HCT116 (cell line): ENCODE measurements around the gene HELLS. TPM values are rescaled to one million over a fixed set of nuclear protein-coding genes. Genes with fewer than 3 reads are reported as not detected.

Experiments
- ATAC-seq: fragments of 200-7000 bp; cut with Tn5 transposase; 2 replicates; pipeline ENCODE4 v1.9.1; 2020; ENCODE audit warnings: mild to moderate bottlenecking, moderate library complexity
- BruUV-seq: library from RNA; stranded (reverse); fragments of 400-500 nt; replicated peaks from 2 replicates; lab custom pipeline; 2021; lab: Mats Ljungman, UMichigan
- CTCF ChIA-PET: fragments of 300-600 bp; sonication (Branson Sonifier 250); formaldehyde crosslinking; loops from one replicate; lab custom pipeline; 2021; ENCODE audit warnings: antibody characterized with exemption; lab: Charles Lee
- POLR2A ChIA-PET: fragments of 300-600, 350-600 bp; sonication (Branson Sonifier 250); formaldehyde crosslinking; loops from one replicate; lab custom pipeline; 2021; ENCODE audit warnings: antibody characterized with exemption; lab: Charles Lee
- RAD21 ChIA-PET, 2 experiments: fragments of 300-600 bp; sonication (Branson Sonifier 250); formaldehyde crosslinking; loops; one replicate each; lab custom pipeline; 2023; ENCODE audit warnings: low total read pairs in 2 of 2; ENCODE audit not compliant: uncharacterized antibody in 2 of 2, unreplicated experiment in 2 of 2, low non-redundant PET in 1 of 2; lab: Charles Lee
- DNase-seq: peaks from one replicate; pipeline ENCODE4 v3.0.0-alpha.2; 2010; ENCODE audit warnings: low read depth, low spot score
- H2AFZ ChIP-seq: fragments of 200-600 bp; shearing (Covaris generic), sonication (generic); 2 replicates; pipeline ENCODE4 v1.6.1; 2017; ENCODE audit warnings: low read depth, mixed run types, mixed read lengths, antibody characterized with exemption, low read length; ENCODE audit not compliant: poor library complexity, severe bottlenecking
- H3K27ac ChIP-seq: 2 replicates; pipeline ENCODE4 v1.5.1; 2012; ENCODE audit warnings: low read depth, low read length
- H3K27me3 ChIP-seq: fragments of 200-600 bp; sonication (generic); 2 replicates; pipeline ENCODE4 v1.6.1; 2016; ENCODE audit warnings: mixed run types, low read length, mixed read lengths; ENCODE audit not compliant: insufficient read depth
- H3K36me3 ChIP-seq, 2 experiments: fragments of 200-500 bp in 1 of 2; fragments of 200-600 bp in 1 of 2; sonication (Bioruptor generic) in 1 of 2; sonication (generic) in 1 of 2; 2 replicates each; pipeline versions ENCODE4 v1.5.1 to v1.6.1; 2014 to 2016; ENCODE audit warnings: low read length in 2 of 2, inconsistent platforms in 1 of 2, mixed read lengths in 1 of 2, mixed run types in 1 of 2; ENCODE audit not compliant: insufficient read depth in 2 of 2, control insufficient read depth in 1 of 2
- H3K4me1 ChIP-seq, 2 experiments: fragments of 200-600 bp in 1 of 2; sonication (generic) in 1 of 2; 2 replicates each; pipeline versions ENCODE4 v1.5.1 to v1.6.1; 2012 to 2017; ENCODE audit warnings: low read length in 2 of 2, inconsistent platforms in 1 of 2, mild to moderate bottlenecking in 1 of 2, mixed read lengths in 1 of 2, mixed run types in 1 of 2, moderate library complexity in 1 of 2; ENCODE audit not compliant: insufficient read depth in 2 of 2, control insufficient read depth in 1 of 2
- H3K4me2 ChIP-seq: fragments of 200-600 bp; sonication (generic); 2 replicates; pipeline ENCODE4 v1.6.1; 2017; ENCODE audit warnings: mixed run types, low read length, mixed read lengths
- H3K4me3 ChIP-seq, 2 experiments: fragments of 200-600 bp in 1 of 2; sonication (generic) in 1 of 2; replicated peaks in 1 of 2; 2 replicates each; pipeline ENCODE4 v1.5.1; 2011 to 2016; ENCODE audit warnings: low read length in 2 of 2, control low read depth in 1 of 2, low read depth in 1 of 2, mild to moderate bottlenecking in 1 of 2, mixed read lengths in 1 of 2, mixed run types in 1 of 2
- H3K79me2 ChIP-seq: fragments of 200-600 bp; sonication (generic); 2 replicates; pipeline ENCODE4 v1.6.1; 2017; ENCODE audit warnings: mild to moderate bottlenecking, mixed run types, low read length, moderate library complexity, mixed read lengths; ENCODE audit not compliant: insufficient read depth
- H3K9ac ChIP-seq: fragments of 200-600 bp; sonication (generic); 2 replicates; pipeline ENCODE4 v1.6.1; 2016; ENCODE audit warnings: low read length, mixed read lengths
- H3K9me2 ChIP-seq: fragments of 200-600 bp; sonication (generic), shearing (Covaris generic); 2 replicates; pipeline ENCODE4 v1.6.1; 2017; ENCODE audit warnings: mixed run types, mild to moderate bottlenecking, moderate library complexity; ENCODE audit not compliant: insufficient read depth
- H3K9me3 ChIP-seq, 2 experiments: fragments of 200-500 bp in 1 of 2; fragments of 200-600 bp in 1 of 2; sonication (Bioruptor generic) in 1 of 2; sonication (generic) in 1 of 2; 2 replicates each; pipeline ENCODE4 v1.6.1; 2014 to 2017; ENCODE audit warnings: low read length in 2 of 2, mixed read lengths in 2 of 2, inconsistent platforms in 1 of 2, low read depth in 1 of 2, mild to moderate bottlenecking in 1 of 2, mixed run types in 1 of 2, moderate library complexity in 1 of 2; ENCODE audit not compliant: control insufficient read depth in 1 of 2, insufficient read depth in 1 of 2
- H4K20me1 ChIP-seq: fragments of 200-600 bp; sonication (generic), shearing (Covaris generic); 2 replicates; pipeline ENCODE4 v1.6.1; 2017; ENCODE audit warnings: mixed run types, mild to moderate bottlenecking, moderate library complexity; ENCODE audit not compliant: insufficient read depth
- ATF3 ChIP-seq: IDR thresholded peaks from 2 replicates; pipeline ENCODE4 v1.6.1; 2012
- CBX3 ChIP-seq: IDR thresholded peaks from 2 replicates; pipeline ENCODE4 v1.6.1; 2012; ENCODE audit warnings: low read depth
- EGR1 ChIP-seq: IDR thresholded peaks from 2 replicates; pipeline ENCODE4 v1.6.1; 2012; ENCODE audit warnings: low read depth
- EZH2phosphoT487 ChIP-seq: fragments of 200-600 bp; IDR thresholded peaks from 2 replicates; pipeline ENCODE4 v1.6.1; 2018; ENCODE audit warnings: antibody characterized with exemption, borderline replicate concordance
- FOSL1 ChIP-seq: IDR thresholded peaks from 2 replicates; pipeline ENCODE4 v1.6.1; 2012; ENCODE audit warnings: low read depth
- POLR2AphosphoS5 ChIP-seq: IDR thresholded peaks from 2 replicates; pipeline ENCODE4 v1.6.1; 2011; ENCODE audit warnings: mild to moderate bottlenecking, low read depth, low read length, moderate library complexity
- RAD21 ChIP-seq: IDR thresholded peaks from 2 replicates; pipeline ENCODE4 v1.6.1; 2012; ENCODE audit warnings: low read depth, mild to moderate bottlenecking
- TCF7L2 ChIP-seq: IDR thresholded peaks from 2 replicates; pipeline ENCODE4 v1.7.0; 2011; ENCODE audit warnings: borderline replicate concordance, inconsistent platforms; ENCODE audit not compliant: insufficient read depth, insufficient read length; ENCODE audit errors: extremely low read depth
- YY1 ChIP-seq: IDR thresholded peaks from 2 replicates; pipeline ENCODE4 v1.6.1; 2011; ENCODE audit warnings: low read length, low read depth, moderate library complexity, mild to moderate bottlenecking; ENCODE audit not compliant: insufficient replicate concordance; ENCODE audit errors: extremely low read depth
- ZNF274 ChIP-seq: fragments of 200-500 bp; sonication (Bioruptor generic); IDR thresholded peaks from 2 replicates; pipeline ENCODE4 v1.6.1; 2014; ENCODE audit warnings: mild to moderate bottlenecking, low read depth, low read length, inconsistent platforms
- intact Hi-C: fragments of 100-400 bp; cut with micrococcal nuclease; formaldehyde crosslinking; loops from 2 replicates; pipeline ENCODE4 v1.10.0; 2022
- total RNA-seq: library from RNA; stranded (reverse); gene quantifications from one replicate; pipeline ENCODE4 v1.2.1, GENCODE V29; 2021; ENCODE audit not compliant: unreplicated experiment
- TF ChIP-seq, protein P1 (sequence below): IDR thresholded peaks from 2 replicates; pipeline ENCODE4 v1.6.1; 2012
- TF ChIP-seq, protein P2 (sequence below): IDR thresholded peaks from 2 replicates; pipeline ENCODE4 v1.6.1; 2012; ENCODE audit warnings: low read depth

Gene HELLS
- total RNA-seq, 1 experiment from 2014 or later = 134 TPM

GRCh38 chr10:94546901-94547185 is 1.3 kb downstream of the HELLS start:
- DNase-seq (no peak), ATAC-seq (no peak)
- RAD21 ChIA-PET = no interaction called here
- H4K20me1 ChIP-seq = peaks cover 7% of the 10 kb centered on the region; the same call in 1 of the 2 replicates
- BruUV-seq = no TSS peak
- H2AFZ ChIP-seq = no peak overlapping the region
- POLR2A ChIA-PET = no interaction called here
- TF ChIP-seq CBX3 = no peak
- no peak for TF ChIP-seq EZH2phosphoT487
- no peak for TF ChIP-seq TCF7L2
- TF ChIP-seq FOSL1 = no peak
- no peak for TF ChIP-seq ATF3
- TF ChIP-seq, protein P1, sequence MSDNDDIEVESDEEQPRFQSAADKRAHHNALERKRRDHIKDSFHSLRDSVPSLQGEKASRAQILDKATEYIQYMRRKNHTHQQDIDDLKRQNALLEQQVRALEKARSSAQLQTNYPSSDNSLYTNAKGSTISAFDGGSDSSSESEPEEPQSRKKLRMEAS = no peak
- TF ChIP-seq ZNF274 = no peak
- TF ChIP-seq YY1 = no peak
- TF ChIP-seq, protein P2, sequence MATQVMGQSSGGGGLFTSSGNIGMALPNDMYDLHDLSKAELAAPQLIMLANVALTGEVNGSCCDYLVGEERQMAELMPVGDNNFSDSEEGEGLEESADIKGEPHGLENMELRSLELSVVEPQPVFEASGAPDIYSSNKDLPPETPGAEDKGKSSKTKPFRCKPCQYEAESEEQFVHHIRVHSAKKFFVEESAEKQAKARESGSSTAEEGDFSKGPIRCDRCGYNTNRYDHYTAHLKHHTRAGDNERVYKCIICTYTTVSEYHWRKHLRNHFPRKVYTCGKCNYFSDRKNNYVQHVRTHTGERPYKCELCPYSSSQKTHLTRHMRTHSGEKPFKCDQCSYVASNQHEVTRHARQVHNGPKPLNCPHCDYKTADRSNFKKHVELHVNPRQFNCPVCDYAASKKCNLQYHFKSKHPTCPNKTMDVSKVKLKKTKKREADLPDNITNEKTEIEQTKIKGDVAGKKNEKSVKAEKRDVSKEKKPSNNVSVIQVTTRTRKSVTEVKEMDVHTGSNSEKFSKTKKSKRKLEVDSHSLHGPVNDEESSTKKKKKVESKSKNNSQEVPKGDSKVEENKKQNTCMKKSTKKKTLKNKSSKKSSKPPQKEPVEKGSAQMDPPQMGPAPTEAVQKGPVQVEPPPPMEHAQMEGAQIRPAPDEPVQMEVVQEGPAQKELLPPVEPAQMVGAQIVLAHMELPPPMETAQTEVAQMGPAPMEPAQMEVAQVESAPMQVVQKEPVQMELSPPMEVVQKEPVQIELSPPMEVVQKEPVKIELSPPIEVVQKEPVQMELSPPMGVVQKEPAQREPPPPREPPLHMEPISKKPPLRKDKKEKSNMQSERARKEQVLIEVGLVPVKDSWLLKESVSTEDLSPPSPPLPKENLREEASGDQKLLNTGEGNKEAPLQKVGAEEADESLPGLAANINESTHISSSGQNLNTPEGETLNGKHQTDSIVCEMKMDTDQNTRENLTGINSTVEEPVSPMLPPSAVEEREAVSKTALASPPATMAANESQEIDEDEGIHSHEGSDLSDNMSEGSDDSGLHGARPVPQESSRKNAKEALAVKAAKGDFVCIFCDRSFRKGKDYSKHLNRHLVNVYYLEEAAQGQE = no peak
- no peak for TF ChIP-seq RAD21
- no peak for TF ChIP-seq POLR2AphosphoS5
- no peak for TF ChIP-seq EGR1
- CTCF ChIA-PET = no interaction called here
- no peaks in the 10 kb centered on the region for H3K27me3 ChIP-seq
- peak overlapping the region; percentile 89 for H3K4me2 ChIP-seq
- H3K79me2 ChIP-seq = peaks cover 61% of the 10 kb centered on the region
- no peaks in the 10 kb centered on the region for H3K9me2 ChIP-seq
- peaks cover 12 to 26% of the 10 kb centered on the region in 2 experiments for H3K4me1 ChIP-seq
- H3K27ac ChIP-seq = peak overlapping the region; percentile 78; the same call in 1 of the 2 replicates
- intact Hi-C loops = no loop called here
- H3K4me3 ChIP-seq = peak overlapping the region; percentile 94 to 97
- no peaks in the 10 kb centered on the region for H3K9me3 ChIP-seq
- H3K9ac ChIP-seq = peak overlapping the region; percentile 97
- peaks cover 7 to 10% of the 10 kb centered on the region in 2 experiments; a peak in 2 of 4 replicates for H3K36me3 ChIP-seq
